Erythroblast (primary cell): Measurements from ENCODE around the gene LLGL1.

Experiments
- GATA1 ChIP-seq: IDR thresholded peaks from 2 replicates; pipeline ENCODE4 v1.6.1; 2011; ENCODE audit warnings: low read depth, mild to moderate bottlenecking, control low read depth, low read length, moderate library complexity
- POLR2A ChIP-seq: IDR thresholded peaks from 2 replicates; pipeline ENCODE4 v1.6.1; 2011; ENCODE audit warnings: mild to moderate bottlenecking, low read length

- TF ChIP-seq POLR2A, result peak; percentile 22
- TF ChIP-seq GATA1, result no peak
Measured at GRCh38 chr17:18260332-18261145, 35.1 kb downstream of the LLGL1 start, which contains the start of gene MIEF2.
